MM.1S (cell line): ENCODE data around the gene UBN2.
"Not testable (repeated sequence)": the region's sequence is repeated elsewhere in the genome, so short reads cannot be mapped to it uniquely, and the experiment has no call there.

Experiments used
- DNase-seq: peaks from one replicate; pipeline ENCODE4 v3.0.0-alpha.2; 2015
- H2AFZ ChIP-seq: fragments of 300-600 bp; sonication (generic); 2 replicates; pipeline ENCODE4 v1.6.0; 2016; ENCODE audit warnings: antibody characterized with exemption, low read length
- H3F3A ChIP-seq: fragments of 300-600 bp; sonication (generic); 2 replicates; pipeline ENCODE4 v1.6.1; 2016; ENCODE audit warnings: mild to moderate bottlenecking, antibody characterized with exemption, low read length, moderate library complexity, mixed read lengths; ENCODE audit not compliant: insufficient read depth
- H3K27ac ChIP-seq: fragments of 300-600 bp; sonication (generic); 2 replicates; pipeline ENCODE4 v1.5.1; 2016; ENCODE audit warnings: mild to moderate bottlenecking, low read length
- H3K27me3 ChIP-seq: fragments of 300-600 bp; sonication (generic); replicated peaks from 2 replicates; pipeline ENCODE4 v1.6.0; 2016; ENCODE audit warnings: low read length; ENCODE audit not compliant: insufficient read depth
- H3K36me3 ChIP-seq: fragments of 300-600 bp; sonication (generic); replicated peaks from 2 replicates; pipeline ENCODE4 v1.6.1; 2016; ENCODE audit warnings: mild to moderate bottlenecking, low read length, mixed read lengths; ENCODE audit not compliant: insufficient read depth
- H3K4me1 ChIP-seq: fragments of 300-600 bp; sonication (generic); 2 replicates; pipeline ENCODE4 v1.6.1; 2016; ENCODE audit warnings: low read length, mixed read lengths
- H3K4me2 ChIP-seq: fragments of 300-600 bp; sonication (generic); 2 replicates; pipeline ENCODE4 v1.6.0; 2016; ENCODE audit warnings: low read depth, low read length
- H3K4me3 ChIP-seq: fragments of 300-600 bp; sonication (generic); 2 replicates; pipeline ENCODE4 v1.5.1; 2016; ENCODE audit warnings: low read length, mixed read lengths
- H3K79me2 ChIP-seq: fragments of 300-600 bp; sonication (generic); 2 replicates; pipeline ENCODE4 v1.6.1; 2016; ENCODE audit warnings: mixed run types, low read length, mixed read lengths
- H3K9ac ChIP-seq: fragments of 300-600 bp; sonication (generic); 2 replicates; pipeline ENCODE4 v1.6.1; 2016; ENCODE audit warnings: low read length, mixed read lengths
- H3K9me2 ChIP-seq: fragments of 300-600 bp; sonication (generic); replicated peaks from 2 replicates; pipeline ENCODE4 v1.6.1; 2016; ENCODE audit warnings: mild to moderate bottlenecking, low read length, mixed read lengths; ENCODE audit not compliant: insufficient read depth
- H3K9me3 ChIP-seq: fragments of 300-600 bp; sonication (generic); replicated peaks from 2 replicates; pipeline ENCODE4 v1.6.1; 2016; ENCODE audit warnings: mild to moderate bottlenecking, low read length, mixed read lengths; ENCODE audit not compliant: insufficient read depth
- H4K20me1 ChIP-seq: fragments of 300-600 bp; sonication (generic); 2 replicates; pipeline ENCODE4 v1.6.1; 2016; ENCODE audit warnings: mild to moderate bottlenecking, low read length, moderate library complexity, mixed read lengths; ENCODE audit not compliant: insufficient read depth
- CTCF ChIP-seq: fragments of 300-600 bp; sonication (generic); IDR thresholded peaks from 2 replicates; pipeline ENCODE4 v1.5.1; 2016; ENCODE audit warnings: antibody characterized with exemption, low read length, mixed read lengths
- EZH2 ChIP-seq: fragments of 300-600 bp; sonication (generic); optimal IDR thresholded peaks from 2 replicates; pipeline ENCODE3; 2017; ENCODE audit warnings: low read depth, mild to moderate bottlenecking, antibody characterized with exemption, low read length, mixed read lengths
- EZH2phosphoT487 ChIP-seq: fragments of 300-600 bp; sonication (generic); IDR thresholded peaks from 2 replicates; pipeline ENCODE4 v1.6.1; 2018; ENCODE audit warnings: antibody characterized with exemption, low read length

The UBN2 gene

DNA sequence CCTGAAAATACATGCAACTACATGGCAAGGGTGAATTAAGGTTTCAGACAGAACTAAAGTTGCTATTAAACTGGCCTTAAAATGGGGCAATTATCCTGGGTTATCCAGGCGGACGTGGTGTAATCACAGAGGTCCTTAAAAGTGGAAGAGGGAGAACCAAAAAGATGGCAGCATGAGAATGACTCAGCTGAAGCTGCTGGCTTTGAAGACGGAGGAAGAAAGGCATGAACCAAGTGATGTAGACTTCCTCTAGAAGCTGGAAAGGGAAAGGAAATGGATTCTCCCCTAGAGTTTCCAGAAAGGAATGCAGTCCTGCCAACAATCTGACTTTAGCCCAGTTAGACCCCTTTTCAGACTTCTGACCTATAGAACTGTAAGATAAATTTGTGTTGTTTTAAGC is 27.0 kb upstream of the UBN2 start:
- no peak overlapping the region for H3K27ac ChIP-seq
- no peaks in the 10 kb centered on the region for H3K27me3 ChIP-seq
- no peaks in the 10 kb centered on the region for H4K20me1 ChIP-seq
- H3K9me3 ChIP-seq: no peaks in the 10 kb centered on the region
- H3K79me2 ChIP-seq: no peaks in the 10 kb centered on the region
- no peaks in the 10 kb centered on the region for H3K4me1 ChIP-seq
- H3K36me3 ChIP-seq: no peaks in the 10 kb centered on the region
- no peak overlapping the region for H3K9ac ChIP-seq
- H3K9me2 ChIP-seq: no peaks in the 10 kb centered on the region
- no peak for DNase-seq
- H3F3A ChIP-seq: no peaks in the 10 kb centered on the region
- H3K4me3 ChIP-seq: no peak overlapping the region
- no peak for TF ChIP-seq CTCF
- no peak for TF ChIP-seq EZH2phosphoT487
- TF ChIP-seq EZH2: no peak
- no peak overlapping the region for H2AFZ ChIP-seq
- H3K4me2 ChIP-seq: no peak overlapping the region

GRCh38 chr7:139205843-139206242 is 25.2 kb upstream of the UBN2 start:
- DNase-seq: no peak
- no peak overlapping the region for H3K9ac ChIP-seq
- H3K36me3 ChIP-seq: no peaks in the 10 kb centered on the region
- no peaks in the 10 kb centered on the region for H3K79me2 ChIP-seq
- H3K9me2 ChIP-seq: no peaks in the 10 kb centered on the region
- H4K20me1 ChIP-seq: no peaks in the 10 kb centered on the region
- H2AFZ ChIP-seq: no peak overlapping the region
- TF ChIP-seq EZH2: no peak
- TF ChIP-seq EZH2phosphoT487: no peak
- no peak for TF ChIP-seq CTCF
- H3K4me2 ChIP-seq: no peak overlapping the region
- no peak overlapping the region for H3K27ac ChIP-seq
- no peaks in the 10 kb centered on the region for H3K4me1 ChIP-seq
- no peak overlapping the region for H3K4me3 ChIP-seq
- no peaks in the 10 kb centered on the region for H3K9me3 ChIP-seq
- no peaks in the 10 kb centered on the region for H3K27me3 ChIP-seq
- H3F3A ChIP-seq: no peaks in the 10 kb centered on the region

DNA sequence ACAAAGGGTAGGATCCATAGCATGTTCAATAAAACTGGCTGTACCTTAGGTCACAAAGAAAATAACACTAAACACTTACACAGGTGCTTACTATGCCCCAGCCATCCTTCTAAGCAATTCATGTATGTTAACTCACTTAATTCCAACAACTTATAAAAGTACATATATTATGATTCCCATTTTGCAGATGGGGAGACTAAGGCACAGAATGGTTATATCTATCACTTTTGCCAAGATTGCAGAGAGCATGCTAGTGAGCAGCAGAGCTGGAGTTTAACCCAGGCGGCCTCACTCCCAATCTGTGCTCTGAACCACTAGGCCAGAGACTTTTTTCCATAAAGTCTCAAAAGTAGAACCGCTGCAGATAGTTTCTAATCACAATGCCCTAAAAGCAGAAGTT is 18.9 kb upstream of the UBN2 start:
- H3K4me1 ChIP-seq: no peaks in the 10 kb centered on the region
- no peak for DNase-seq
- H3K4me3 ChIP-seq: no peak overlapping the region
- H4K20me1 ChIP-seq: no peaks in the 10 kb centered on the region
- no peaks in the 10 kb centered on the region for H3K9me2 ChIP-seq
- no peaks in the 10 kb centered on the region for H3K27me3 ChIP-seq
- no peak overlapping the region for H3K9ac ChIP-seq
- H3K27ac ChIP-seq: no peak overlapping the region
- no peak overlapping the region for H2AFZ ChIP-seq
- H3K36me3 ChIP-seq: no peaks in the 10 kb centered on the region
- no peaks in the 10 kb centered on the region for H3F3A ChIP-seq
- no peak overlapping the region for H3K4me2 ChIP-seq
- H3K9me3 ChIP-seq: no peaks in the 10 kb centered on the region
- TF ChIP-seq EZH2 (no peak), CTCF (no peak), EZH2phosphoT487 (no peak)
- no peaks in the 10 kb centered on the region for H3K79me2 ChIP-seq

DNA sequence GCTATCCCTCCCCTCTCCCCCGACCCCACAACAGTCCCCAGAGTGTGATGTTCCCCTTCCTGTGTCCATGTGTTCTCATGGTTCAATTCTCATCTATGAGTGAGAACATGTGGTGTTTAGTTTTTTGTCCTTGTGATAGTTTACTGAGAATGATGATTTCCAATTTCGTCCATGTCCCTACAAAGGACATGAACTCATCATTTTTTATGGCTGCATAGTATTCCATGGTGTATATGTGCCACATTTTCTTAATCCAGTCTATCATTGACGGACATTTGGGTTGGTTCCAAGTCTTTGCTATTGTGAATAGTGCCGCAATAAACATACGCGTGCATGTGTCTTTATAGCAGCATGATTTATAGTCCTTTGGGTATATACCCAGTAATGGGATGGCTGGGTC is 17.5 kb upstream of the UBN2 start:
- H2AFZ ChIP-seq, H3K79me2 ChIP-seq, H4K20me1 ChIP-seq, H3K4me2 ChIP-seq, H3K4me3 ChIP-seq, H3K27me3 ChIP-seq, H3F3A ChIP-seq, H3K9me2 ChIP-seq, DNase-seq, H3K27ac ChIP-seq, H3K9ac ChIP-seq, H3K9me3 ChIP-seq, H3K4me1 ChIP-seq, H3K36me3 ChIP-seq: not testable (repeated sequence)
